Activated T-helper 2 cell treated with anti-CD3 and anti-CD28 coated beads, Interferon-gamma antibody, Interleukin-2, Interleukin-4, amounts not matched to agents 10 μg/mL and 5 μg/mL and 100 μg/mL, durations not matched to agents 14 hours and 24 hours and 36 hours (primary cell): ENCODE results near the gene LRRC73. TPM values are rescaled to one million over a fixed set of nuclear protein-coding genes. Genes with fewer than 3 reads are reported as not detected.

Experiments used
- DNase-seq: peaks from one replicate; pipeline ENCODE4 v3.0.0; 2021; ENCODE audit warnings: low spot score
- H3K27ac Mint-ChIP-seq: one replicate; pipeline ENCODE4 v1.8.0; 2021; ENCODE audit warnings: mixed read lengths
- H3K27me3 Mint-ChIP-seq: one replicate; pipeline ENCODE4 v1.8.0; 2021; ENCODE audit warnings: low read depth, mixed read lengths
- H3K36me3 Mint-ChIP-seq: one replicate; pipeline ENCODE4 v1.8.0; 2021; ENCODE audit warnings: low read depth, mixed read lengths
- H3K4me1 Mint-ChIP-seq: one replicate; pipeline ENCODE4 v1.8.0; 2021; ENCODE audit warnings: low read depth, mixed read lengths
- H3K4me3 Mint-ChIP-seq: one replicate; pipeline ENCODE4 v1.8.0; 2021; ENCODE audit warnings: low read depth, mild to moderate bottlenecking, moderate library complexity, mixed read lengths
- H3K9me3 Mint-ChIP-seq: one replicate; pipeline ENCODE4 v1.8.0; 2021; ENCODE audit warnings: mixed read lengths
- intact Hi-C: fragments of 100-400 bp; cut with micrococcal nuclease; formaldehyde crosslinking; loops from one replicate; pipeline ENCODE4 v1.15.1; 2023
- total RNA-seq: library from RNA; stranded (reverse); gene quantifications from 2 replicates; pipeline ENCODE4 v1.2.3, GENCODE V29; 2022

Gene LRRC73
- total RNA-seq, 1 donor from 2014 or later = 0.21 TPM

DNA sequence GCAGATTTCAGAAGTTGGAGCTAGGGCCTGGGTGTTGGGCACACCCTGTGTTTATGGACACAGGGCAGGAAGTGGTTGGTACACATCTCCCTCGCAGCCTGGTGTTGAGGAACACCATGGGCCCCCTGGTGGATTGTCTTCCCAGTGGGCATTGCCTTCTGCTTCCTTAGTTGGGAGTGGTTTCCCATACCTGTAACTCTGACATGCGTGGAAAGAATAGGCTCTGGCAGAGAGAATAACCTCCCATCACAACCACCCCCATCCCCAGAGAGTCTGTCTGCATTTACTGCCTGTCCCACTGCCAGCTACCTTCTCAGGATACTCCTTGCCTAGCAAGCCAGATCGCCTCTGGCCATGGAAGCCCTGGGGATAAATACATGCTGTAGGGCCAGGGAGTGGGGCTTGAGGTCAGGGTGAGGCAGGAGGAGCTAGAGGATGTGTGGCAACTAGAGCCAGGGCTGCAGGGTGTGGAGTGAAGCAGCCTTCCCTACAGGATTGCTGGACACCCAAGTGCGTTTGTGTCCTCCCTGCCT is 14.7 kb downstream of the LRRC73 start:
- intact Hi-C loops = no loop called here
- peak overlapping the region; percentile 13 for H3K27ac Mint-ChIP-seq
- no peaks in the 10 kb centered on the region for H3K9me3 Mint-ChIP-seq
- no peak for DNase-seq
- no peaks in the 10 kb centered on the region for H3K27me3 Mint-ChIP-seq
- H3K36me3 Mint-ChIP-seq = peaks cover 14% of the 10 kb centered on the region
- H3K4me1 Mint-ChIP-seq = peaks cover 7% of the 10 kb centered on the region
- no peak overlapping the region for H3K4me3 Mint-ChIP-seq

DNA sequence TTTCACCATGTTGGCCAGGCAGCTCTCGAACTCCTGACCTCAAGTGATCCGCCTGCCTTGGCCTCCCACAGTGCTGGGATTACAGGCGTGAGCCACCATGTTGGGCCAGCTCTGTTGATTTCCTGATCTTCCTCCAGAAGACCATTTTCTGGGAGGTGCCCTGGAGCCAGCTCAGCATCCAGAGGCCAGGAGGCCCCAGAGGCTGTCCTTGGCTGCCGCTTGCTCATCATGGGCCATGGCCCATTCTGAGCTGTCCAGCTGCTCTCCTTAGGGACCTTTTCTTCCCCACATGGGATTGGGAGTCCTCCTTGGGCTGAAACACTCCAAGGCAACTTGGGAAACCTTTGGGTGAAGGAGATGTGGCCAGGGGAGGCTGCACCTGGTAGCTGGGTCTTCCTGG is 15.4 kb downstream of the LRRC73 start:
- Mint-ChIP-seq H3K36me3 (peaks cover 14% of the 10 kb centered on the region), H3K27ac (no peak overlapping the region), H3K4me3 (no peak overlapping the region), H3K9me3 (no peaks in the 10 kb centered on the region), H3K4me1 (peaks cover 11% of the 10 kb centered on the region), H3K27me3 (no peaks in the 10 kb centered on the region)
- intact Hi-C loops = no loop called here
- DNase-seq = no peak

DNA sequence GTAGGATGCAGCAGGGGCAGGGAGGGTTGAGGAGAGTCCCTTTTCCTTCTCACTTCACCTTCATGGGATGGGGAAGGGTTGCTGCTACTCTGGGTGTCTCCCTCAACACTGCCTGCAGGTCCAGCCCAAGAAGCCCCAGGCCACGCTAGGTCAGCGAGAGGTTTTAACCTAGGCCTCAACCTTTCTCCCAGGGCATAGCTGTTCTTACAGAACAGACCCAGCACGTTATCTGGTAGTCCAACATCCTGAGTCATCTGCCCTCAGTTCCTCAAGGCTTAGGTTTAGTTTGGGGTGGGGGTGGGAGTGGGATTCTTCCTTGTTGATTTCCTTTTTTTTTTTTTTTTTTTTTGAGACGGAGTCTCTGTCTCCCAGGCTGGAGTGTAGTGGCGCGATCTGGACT is 15.8 kb downstream of the LRRC73 start:
- peaks cover 11% of the 10 kb centered on the region for H3K36me3 Mint-ChIP-seq
- no peak overlapping the region for H3K27ac Mint-ChIP-seq
- no peaks in the 10 kb centered on the region for H3K27me3 Mint-ChIP-seq
- no peak for DNase-seq
- peaks cover 11% of the 10 kb centered on the region for H3K4me1 Mint-ChIP-seq
- intact Hi-C loops = no loop called here
- H3K4me3 Mint-ChIP-seq = no peak overlapping the region
- no peaks in the 10 kb centered on the region for H3K9me3 Mint-ChIP-seq

DNA sequence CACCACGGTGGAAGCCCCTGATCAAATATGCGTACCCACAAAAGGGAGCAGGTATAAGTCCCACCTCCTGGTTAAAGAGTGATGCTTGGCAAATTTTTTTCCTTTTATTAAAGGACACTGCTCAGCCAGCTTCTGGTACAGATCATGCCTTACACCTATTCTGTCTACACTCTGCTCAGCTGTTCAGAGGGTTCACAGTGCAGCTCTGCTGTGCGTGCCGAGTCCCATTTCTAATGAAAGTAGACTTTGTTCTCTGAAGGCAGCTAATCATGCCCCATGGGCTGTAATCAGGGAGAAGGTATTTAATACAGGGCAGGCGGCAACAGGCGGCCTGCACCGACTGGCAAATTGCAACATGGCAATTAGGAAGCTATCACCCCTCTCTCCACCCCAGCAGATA is 16.3 kb downstream of the LRRC73 start:
- intact Hi-C loops = no loop called here
- no peak for DNase-seq
- Mint-ChIP-seq H3K9me3 (no peaks in the 10 kb centered on the region), H3K36me3 (peaks cover 11% of the 10 kb centered on the region), H3K4me3 (no peak overlapping the region), H3K27me3 (no peaks in the 10 kb centered on the region), H3K27ac (no peak overlapping the region), H3K4me1 (peaks cover 11% of the 10 kb centered on the region)

DNA sequence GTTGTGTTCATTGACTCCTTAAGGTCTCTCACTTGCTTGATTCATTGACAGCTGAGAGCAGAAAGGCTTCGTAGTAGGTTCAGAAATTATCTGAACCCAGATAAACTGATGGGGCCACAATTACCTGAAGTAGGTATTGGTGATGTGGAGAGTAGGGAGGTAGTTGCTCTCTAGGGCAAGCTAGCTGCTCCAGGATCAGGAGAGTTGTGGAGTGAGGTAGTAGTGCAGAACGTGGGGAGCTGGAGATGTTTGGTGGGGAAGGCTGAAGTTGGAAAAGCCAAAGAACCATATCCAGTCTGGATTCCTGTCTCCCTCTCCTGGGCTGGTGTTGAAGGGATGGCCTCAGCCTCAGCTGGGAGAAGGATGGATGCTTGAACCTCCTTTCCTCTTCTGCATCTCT is 16.9 kb downstream of the LRRC73 start:
- peaks cover 6% of the 10 kb centered on the region for H3K36me3 Mint-ChIP-seq
- H3K27me3 Mint-ChIP-seq = no peaks in the 10 kb centered on the region
- peaks cover 11% of the 10 kb centered on the region for H3K4me1 Mint-ChIP-seq
- no peak for DNase-seq
- intact Hi-C loops = no loop called here
- no peak overlapping the region for H3K27ac Mint-ChIP-seq
- no peak overlapping the region for H3K4me3 Mint-ChIP-seq
- H3K9me3 Mint-ChIP-seq = no peaks in the 10 kb centered on the region

DNA sequence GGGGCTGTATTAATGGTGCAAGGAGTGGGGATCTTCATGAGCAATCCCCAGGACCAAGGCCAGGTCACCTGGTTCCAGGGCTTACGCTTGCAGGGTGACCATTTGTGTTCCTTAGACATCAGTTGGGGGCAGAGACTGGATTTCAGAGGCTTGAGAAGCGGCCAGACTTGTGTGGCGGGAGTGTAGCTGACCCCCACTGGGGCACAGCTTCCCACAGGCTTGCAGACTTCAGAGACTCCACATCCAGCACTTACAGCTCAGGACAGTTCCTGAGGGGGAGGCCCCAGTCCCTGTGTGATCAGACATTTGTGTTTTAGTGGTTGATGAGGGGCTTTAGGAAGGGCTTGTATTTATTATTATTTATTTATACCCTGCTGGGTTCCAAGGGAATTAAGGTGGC is 17.5 kb downstream of the LRRC73 start:
- Mint-ChIP-seq H3K4me3 (no peak overlapping the region), H3K36me3 (peaks cover 4% of the 10 kb centered on the region), H3K27ac (no peak overlapping the region), H3K27me3 (no peaks in the 10 kb centered on the region), H3K9me3 (no peaks in the 10 kb centered on the region), H3K4me1 (peaks cover 11% of the 10 kb centered on the region)
- intact Hi-C loops = no loop called here
- DNase-seq = no peak

DNA sequence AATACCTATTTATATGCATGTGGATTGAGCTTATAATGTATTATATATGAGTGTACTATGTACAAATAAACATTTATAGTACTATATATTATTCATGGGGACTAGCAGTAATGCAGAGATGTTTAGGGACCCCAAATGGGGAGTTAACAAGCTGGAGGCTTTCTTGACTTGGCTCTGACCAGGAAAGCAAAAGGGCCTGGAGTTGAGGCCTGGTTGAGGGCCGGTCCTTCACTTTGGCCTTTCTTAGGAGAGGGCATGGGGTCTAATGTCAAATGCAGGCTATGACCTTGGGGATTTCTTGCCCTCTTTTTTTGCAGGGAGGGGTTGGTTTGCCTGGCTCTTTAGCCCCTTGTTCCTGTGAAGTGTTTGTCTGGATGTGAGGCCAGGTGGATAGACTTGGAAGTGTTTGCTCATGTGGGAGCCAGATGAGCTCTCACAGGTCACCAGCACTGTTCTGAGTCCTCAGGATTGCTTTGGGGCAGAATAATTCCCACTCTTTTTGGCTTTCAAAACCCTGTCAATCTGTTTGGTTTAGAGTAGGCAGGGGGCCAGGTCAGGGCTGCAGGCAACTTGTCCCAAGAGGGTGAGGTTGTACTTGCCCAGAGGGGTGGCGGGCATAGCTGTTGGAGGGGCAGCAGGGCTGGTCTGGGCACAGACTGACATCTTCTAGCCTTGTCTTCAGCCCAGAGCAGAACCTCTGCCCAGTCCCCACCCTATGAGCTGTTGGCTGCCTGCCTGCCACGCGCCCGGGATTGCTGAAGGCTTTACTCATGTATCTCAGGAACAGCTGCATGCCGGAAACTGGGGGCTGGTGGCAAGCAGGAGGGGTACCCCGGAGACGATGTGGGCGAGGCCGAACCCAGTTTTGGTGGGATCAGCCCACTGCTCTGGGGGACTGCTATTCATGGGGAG is 18.1 kb downstream of the LRRC73 start:
- Mint-ChIP-seq H3K4me3 (no peak overlapping the region), H3K27ac (no peak overlapping the region), H3K4me1 (peaks cover 11% of the 10 kb centered on the region)

DNA sequence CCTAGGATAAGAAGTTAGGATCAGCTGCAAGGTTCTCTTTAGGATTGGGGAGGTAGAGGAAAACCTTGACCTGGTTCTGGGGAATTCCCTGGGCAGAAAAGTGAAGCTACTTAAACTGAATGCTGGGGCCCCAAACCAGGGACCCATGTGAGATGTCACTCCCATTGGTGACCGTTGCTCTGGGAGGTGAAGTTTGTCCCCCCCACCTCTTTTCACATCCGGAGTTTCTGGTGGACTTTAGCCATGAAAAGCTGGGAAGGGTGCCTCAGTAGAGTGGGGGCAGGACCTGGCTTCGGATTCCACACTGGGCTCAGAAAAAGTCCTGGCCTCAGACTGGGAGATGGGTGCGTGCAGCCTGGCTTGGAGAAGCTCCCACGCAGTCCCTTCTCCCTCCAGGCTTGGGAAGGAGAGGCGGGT is 19.6 kb downstream of the LRRC73 start:
- Mint-ChIP-seq H3K27me3 (no peaks in the 10 kb centered on the region), H3K9me3 (no peaks in the 10 kb centered on the region), H3K4me3 (no peak overlapping the region), H3K27ac (no peak overlapping the region), H3K36me3 (peaks cover 4% of the 10 kb centered on the region), H3K4me1 (peaks cover 11% of the 10 kb centered on the region)
- DNase-seq = no peak
- intact Hi-C loops = no loop called here

More for the DNA sequence above, 18.1 kb downstream of the LRRC73 start:
- H3K27me3 Mint-ChIP-seq = no peaks in the 10 kb centered on the region
- H3K9me3 Mint-ChIP-seq = no peaks in the 10 kb centered on the region
- intact Hi-C loops = no loop called here
- peaks cover 4% of the 10 kb centered on the region for H3K36me3 Mint-ChIP-seq
- no peak for DNase-seq

DNA sequence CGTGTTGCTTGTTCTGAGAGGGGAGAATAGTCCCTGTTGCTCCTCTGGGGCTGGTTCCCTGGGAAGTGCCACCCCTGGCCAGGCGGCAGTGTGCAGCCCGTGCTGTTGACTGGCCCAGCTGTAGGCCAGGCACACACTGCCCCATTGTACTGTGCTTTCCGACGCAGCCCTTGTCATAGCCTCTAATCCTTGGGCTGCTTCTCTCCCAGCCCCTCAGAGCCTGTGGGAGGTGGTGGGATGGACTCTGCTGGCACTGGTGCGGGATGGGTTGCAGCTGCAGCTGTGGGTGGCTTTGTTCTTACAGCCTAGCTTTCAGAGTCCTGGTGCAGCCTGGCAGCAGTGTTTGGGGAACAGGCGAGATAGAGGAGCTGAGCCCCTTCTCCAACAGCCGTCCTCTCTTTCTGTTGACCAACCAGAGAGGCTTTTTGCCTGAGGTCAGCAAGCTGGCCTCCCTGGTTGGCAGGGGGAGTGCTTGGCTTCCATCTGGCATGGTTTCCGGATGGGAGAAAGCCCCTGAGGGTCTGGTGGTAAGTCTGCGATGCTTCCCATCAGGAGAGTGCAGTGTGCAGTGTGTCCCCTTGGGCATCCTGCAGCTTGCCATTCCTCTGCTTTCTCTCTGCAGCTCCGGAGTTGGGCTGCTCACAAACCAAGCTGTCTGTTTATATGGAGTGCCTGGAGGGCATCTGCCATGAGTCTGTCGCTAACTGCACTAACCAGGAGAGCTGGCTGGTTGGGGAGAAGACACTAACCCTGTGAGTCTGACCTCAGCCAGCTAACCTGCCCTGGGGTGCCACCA is 20.7 kb downstream of the LRRC73 start:
- H3K27me3 Mint-ChIP-seq = no peaks in the 10 kb centered on the region
- no peak for DNase-seq
- H3K4me3 Mint-ChIP-seq = no peak overlapping the region
- H3K9me3 Mint-ChIP-seq = no peaks in the 10 kb centered on the region
- no peak overlapping the region for H3K27ac Mint-ChIP-seq
- intact Hi-C loops = no loop called here
- H3K36me3 Mint-ChIP-seq = peaks cover 4% of the 10 kb centered on the region
- peaks cover 6% of the 10 kb centered on the region for H3K4me1 Mint-ChIP-seq

DNA sequence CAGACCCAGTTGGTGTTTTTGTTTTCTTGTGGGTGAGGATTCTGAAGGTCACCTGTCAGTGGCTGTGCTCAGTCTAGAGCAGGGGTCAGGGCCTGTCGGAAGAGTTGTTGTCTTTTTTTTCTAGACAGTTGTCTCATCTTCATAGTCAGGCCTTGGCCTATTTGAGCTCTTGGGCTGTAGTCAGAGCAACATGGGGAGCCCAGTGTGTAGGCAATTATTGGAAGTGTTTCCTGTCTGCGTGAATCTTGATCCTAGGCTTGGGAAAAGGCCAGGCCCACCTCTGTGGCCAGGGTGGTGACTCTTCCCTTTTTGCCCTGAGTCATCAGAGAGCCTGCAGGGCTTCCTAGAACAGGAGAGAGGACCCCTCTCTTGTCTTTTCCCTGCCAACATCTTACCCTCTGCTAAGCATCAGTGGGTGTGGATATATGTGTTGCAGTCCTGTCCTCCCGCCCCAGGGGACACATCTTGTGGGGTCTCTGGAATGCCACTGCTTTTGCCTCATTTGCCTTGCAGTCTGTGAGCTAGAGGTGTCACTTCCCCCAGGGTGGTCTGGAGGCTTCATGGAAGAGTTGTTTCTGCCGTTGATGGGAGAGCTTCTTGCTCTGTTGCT is 21.4 kb downstream of the LRRC73 start:
- Mint-ChIP-seq H3K4me1 (peaks cover 6% of the 10 kb centered on the region), H3K27me3 (no peaks in the 10 kb centered on the region), H3K4me3 (no peak overlapping the region), H3K9me3 (no peaks in the 10 kb centered on the region), H3K36me3 (peaks cover 4% of the 10 kb centered on the region), H3K27ac (no peak overlapping the region)
- intact Hi-C loops = no loop called here
- no peak for DNase-seq

DNA sequence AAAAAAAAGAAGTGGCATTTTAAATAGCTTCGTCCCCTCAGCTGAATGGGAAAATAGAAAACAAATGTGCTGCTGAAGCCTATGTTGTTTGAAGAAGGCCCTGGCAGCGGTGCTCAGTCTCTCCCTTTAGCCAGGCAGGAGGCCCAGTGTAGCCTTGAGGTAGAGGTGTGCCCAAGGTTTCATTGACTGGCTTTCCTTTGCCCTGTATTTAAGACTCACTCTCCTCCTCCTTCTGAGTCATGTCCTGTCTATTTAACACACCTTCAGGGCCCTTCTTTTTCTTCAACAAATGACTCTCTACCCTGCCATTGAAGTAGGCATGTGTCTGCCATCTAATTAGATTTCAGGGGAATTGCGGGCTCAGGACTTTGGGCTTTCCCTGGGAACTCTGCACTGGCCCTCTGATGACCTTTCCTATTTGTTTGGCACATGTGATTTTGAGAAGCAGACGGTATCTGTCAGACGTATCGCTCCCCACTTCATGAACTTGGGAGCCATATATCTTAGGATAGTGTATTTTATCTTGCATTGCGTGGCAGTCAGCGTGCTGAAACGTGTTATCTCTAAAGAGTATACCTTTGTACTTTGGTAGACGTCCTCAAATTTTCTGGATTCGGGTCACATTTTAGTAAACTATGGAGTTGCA is 28.4 kb downstream of the LRRC73 start:
- Mint-ChIP-seq H3K9me3 (no peaks in the 10 kb centered on the region), H3K4me1 (peaks cover 43% of the 10 kb centered on the region), H3K36me3 (peaks cover 7% of the 10 kb centered on the region), H3K27ac (no peak overlapping the region), H3K27me3 (no peaks in the 10 kb centered on the region), H3K4me3 (no peak overlapping the region)
- no peak for DNase-seq
- intact Hi-C loops = no loop called here

DNA sequence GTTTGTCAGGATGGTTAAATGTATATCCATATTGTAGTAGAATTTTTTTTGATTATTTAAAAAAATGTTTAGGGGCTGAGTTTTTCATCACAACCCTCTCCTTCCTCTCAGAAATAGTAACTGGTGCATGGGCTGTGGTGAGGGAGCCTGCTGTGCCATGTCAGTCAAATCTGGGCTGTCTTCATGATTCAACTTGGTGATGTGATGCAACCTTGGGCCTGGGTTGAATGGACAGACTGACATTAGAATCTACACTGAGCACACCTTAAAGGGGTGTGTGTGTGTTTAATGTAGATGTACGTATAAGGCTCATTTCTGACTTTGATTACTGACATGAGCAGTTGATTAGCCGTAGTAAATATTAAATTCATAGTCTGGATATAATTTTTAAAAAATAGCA is 29.1 kb downstream of the LRRC73 start:
- peaks cover 46% of the 10 kb centered on the region for H3K4me1 Mint-ChIP-seq
- intact Hi-C loops = no loop called here
- no peaks in the 10 kb centered on the region for H3K9me3 Mint-ChIP-seq
- H3K4me3 Mint-ChIP-seq = no peak overlapping the region
- H3K27ac Mint-ChIP-seq = no peak overlapping the region
- DNase-seq = no peak
- peaks cover 7% of the 10 kb centered on the region for H3K36me3 Mint-ChIP-seq
- no peaks in the 10 kb centered on the region for H3K27me3 Mint-ChIP-seq
